ENCODE data around the gene NCKAP5L.

DNA sequence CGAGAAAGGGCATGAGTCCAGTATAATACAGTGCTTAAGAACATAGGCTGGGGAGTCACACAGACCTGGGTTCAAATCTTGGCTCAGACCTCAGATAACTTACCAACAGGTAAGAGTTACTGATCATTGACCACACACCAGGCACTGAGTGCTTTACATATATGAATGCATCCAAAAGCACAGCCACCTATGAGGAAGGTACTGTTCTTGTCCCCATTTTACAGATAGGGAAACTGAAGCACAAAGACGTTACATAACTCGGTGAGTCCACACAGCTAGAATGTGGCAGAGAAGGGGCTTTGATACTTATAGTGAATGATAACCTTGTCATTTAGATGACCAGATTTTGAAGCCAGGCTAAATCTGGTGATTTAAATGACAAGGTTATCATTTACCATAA lies 47.9 kb upstream of the NCKAP5L start:
- TF ChIP-seq, protein P1, sequence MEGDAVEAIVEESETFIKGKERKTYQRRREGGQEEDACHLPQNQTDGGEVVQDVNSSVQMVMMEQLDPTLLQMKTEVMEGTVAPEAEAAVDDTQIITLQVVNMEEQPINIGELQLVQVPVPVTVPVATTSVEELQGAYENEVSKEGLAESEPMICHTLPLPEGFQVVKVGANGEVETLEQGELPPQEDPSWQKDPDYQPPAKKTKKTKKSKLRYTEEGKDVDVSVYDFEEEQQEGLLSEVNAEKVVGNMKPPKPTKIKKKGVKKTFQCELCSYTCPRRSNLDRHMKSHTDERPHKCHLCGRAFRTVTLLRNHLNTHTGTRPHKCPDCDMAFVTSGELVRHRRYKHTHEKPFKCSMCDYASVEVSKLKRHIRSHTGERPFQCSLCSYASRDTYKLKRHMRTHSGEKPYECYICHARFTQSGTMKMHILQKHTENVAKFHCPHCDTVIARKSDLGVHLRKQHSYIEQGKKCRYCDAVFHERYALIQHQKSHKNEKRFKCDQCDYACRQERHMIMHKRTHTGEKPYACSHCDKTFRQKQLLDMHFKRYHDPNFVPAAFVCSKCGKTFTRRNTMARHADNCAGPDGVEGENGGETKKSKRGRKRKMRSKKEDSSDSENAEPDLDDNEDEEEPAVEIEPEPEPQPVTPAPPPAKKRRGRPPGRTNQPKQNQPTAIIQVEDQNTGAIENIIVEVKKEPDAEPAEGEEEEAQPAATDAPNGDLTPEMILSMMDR (IDR thresholded peaks at IDR 0.05 in 4 of 5, conservative IDR thresholded peaks at IDR 0.05 in 1 of 5): no peak
- no peak for TF ChIP-seq POLR2A (IDR thresholded peaks at IDR 0.05)
